Lower leg skin (tissue), 3 donors: ENCODE measurements around the gene SHROOM3.

Source experiments
- POLR2A ChIP-seq, 2 donors: fragments of 450-650 bp; IDR thresholded peaks; one replicate each; pipeline ENCODE4 v1.6.1; 2016 to 2017; ENCODE audit warnings: antibody characterized with exemption in 2 of 2, mild to moderate bottlenecking in 1 of 2, moderate library complexity in 1 of 2
- TF ChIP-seq, protein P1 (sequence below), 3 donors: fragments of 450-650 bp; IDR thresholded peaks; one replicate each; pipeline ENCODE4 v1.5.1; 2016; ENCODE audit warnings: antibody characterized with exemption in 3 of 3, mild to moderate bottlenecking in 3 of 3, moderate library complexity in 2 of 3

DNA sequence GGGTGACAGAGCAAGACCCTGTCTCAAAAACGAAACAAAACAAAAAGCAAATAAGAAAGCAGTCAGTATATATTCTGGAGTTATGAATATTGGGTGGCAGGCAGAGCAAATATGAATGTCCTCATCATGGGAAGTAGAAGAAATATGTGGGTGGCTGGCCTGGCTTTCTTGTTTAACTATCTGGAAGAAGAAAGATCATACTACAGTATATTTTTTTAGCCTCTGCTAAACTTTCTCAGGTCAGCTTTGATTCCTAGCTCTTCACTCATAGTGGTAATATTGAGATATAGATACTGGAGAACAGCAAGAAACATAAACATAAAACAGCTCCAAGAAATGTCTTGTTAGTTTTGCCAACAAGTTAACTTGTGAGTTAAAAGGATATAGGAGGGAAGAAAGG, 270.4 kb downstream of the SHROOM3 start:
- TF ChIP-seq, protein P1, sequence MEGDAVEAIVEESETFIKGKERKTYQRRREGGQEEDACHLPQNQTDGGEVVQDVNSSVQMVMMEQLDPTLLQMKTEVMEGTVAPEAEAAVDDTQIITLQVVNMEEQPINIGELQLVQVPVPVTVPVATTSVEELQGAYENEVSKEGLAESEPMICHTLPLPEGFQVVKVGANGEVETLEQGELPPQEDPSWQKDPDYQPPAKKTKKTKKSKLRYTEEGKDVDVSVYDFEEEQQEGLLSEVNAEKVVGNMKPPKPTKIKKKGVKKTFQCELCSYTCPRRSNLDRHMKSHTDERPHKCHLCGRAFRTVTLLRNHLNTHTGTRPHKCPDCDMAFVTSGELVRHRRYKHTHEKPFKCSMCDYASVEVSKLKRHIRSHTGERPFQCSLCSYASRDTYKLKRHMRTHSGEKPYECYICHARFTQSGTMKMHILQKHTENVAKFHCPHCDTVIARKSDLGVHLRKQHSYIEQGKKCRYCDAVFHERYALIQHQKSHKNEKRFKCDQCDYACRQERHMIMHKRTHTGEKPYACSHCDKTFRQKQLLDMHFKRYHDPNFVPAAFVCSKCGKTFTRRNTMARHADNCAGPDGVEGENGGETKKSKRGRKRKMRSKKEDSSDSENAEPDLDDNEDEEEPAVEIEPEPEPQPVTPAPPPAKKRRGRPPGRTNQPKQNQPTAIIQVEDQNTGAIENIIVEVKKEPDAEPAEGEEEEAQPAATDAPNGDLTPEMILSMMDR (IDR thresholded peaks at IDR 0.05): no peak
- no peak for TF ChIP-seq POLR2A (IDR thresholded peaks at IDR 0.05)
